Endothelial cell of umbilical vein (primary cell): Measurements from ENCODE around the gene EXD3. TPM values are rescaled to one million over a fixed set of nuclear protein-coding genes. Genes with fewer than 3 reads are reported as not detected.

Source experiments
- BruUV-seq: library from RNA; stranded (reverse); fragments of 400-500 nt; replicated peaks from 2 replicates; lab custom pipeline; 2021; lab: Mats Ljungman, UMichigan
- CTCF ChIA-PET: fragments of 300-600, 350-600 bp; sonication (Branson Sonifier 250); formaldehyde crosslinking; loops from one replicate; lab custom pipeline; 2021; ENCODE audit warnings: antibody characterized with exemption, inconsistent platforms; lab: Charles Lee
- POLR2A ChIA-PET: fragments of 300-600, 350-600 bp; sonication (Branson Sonifier 250); formaldehyde crosslinking; loops from one replicate; lab custom pipeline; 2021; ENCODE audit warnings: antibody characterized with exemption, inconsistent platforms; lab: Charles Lee
- DNase-seq: peaks from one replicate; pipeline ENCODE4 v3.0.0-alpha.2; 2011; ENCODE audit warnings: low read depth, low spot score
- FAIRE-seq: peaks from 2 replicates; lab custom pipeline; 2011; peaks lifted over from hg19 to GRCh38; lab: Jason Lieb, UNC
- H2AFZ ChIP-seq: 2 replicates; pipeline ENCODE4 v1.6.0; 2012; ENCODE audit warnings: low read depth, low read length, control low read depth, inconsistent platforms
- H3K27ac ChIP-seq: 2 replicates; pipeline ENCODE4 v1.5.1; 2011; ENCODE audit warnings: low read depth, mild to moderate bottlenecking, control low read depth, low read length, moderate library complexity; ENCODE audit not compliant: insufficient read depth
- H3K27me3 ChIP-seq, 2 experiments: 2 replicates each; pipeline versions ENCODE4 v1.6.0 to v1.6.1; 2011; ENCODE audit warnings: low read length in 2 of 2, mixed read lengths in 1 of 2; ENCODE audit not compliant: control insufficient read depth in 2 of 2, insufficient read depth in 2 of 2
- H3K36me3 ChIP-seq, 2 experiments: 2 replicates in 1 of 2; 3 replicates in 1 of 2; pipeline ENCODE4 v1.5.1; 2011; ENCODE audit warnings: low read length in 2 of 2, mild to moderate bottlenecking in 1 of 2, moderate library complexity in 1 of 2; ENCODE audit not compliant: control insufficient read depth in 2 of 2, insufficient read depth in 2 of 2; ENCODE audit errors: extremely low read depth in 1 of 2
- H3K4me1 ChIP-seq: 3 replicates; pipeline ENCODE4 v1.5.1; 2011; ENCODE audit warnings: mild to moderate bottlenecking, low read length; ENCODE audit not compliant: control insufficient read depth, insufficient read depth; ENCODE audit errors: extremely low read depth
- H3K4me2 ChIP-seq: 2 replicates; pipeline ENCODE4 v1.6.1; 2011; ENCODE audit warnings: low read length, control low read depth, mixed read lengths; ENCODE audit not compliant: insufficient read depth
- H3K4me3 ChIP-seq, 3 experiments: fragments of 200-600 bp in 1 of 3; sonication (generic), shearing (Covaris generic) in 1 of 3; replicated peaks in 1 of 3; 2 replicates each; pipeline ENCODE4 v1.5.1; 2011 to 2016; ENCODE audit warnings: control low read depth in 3 of 3, low read length in 3 of 3, mild to moderate bottlenecking in 2 of 3, inconsistent platforms in 1 of 3, low read depth in 1 of 3, moderate library complexity in 1 of 3; ENCODE audit not compliant: insufficient read depth in 1 of 3
- H3K79me2 ChIP-seq: 2 replicates; pipeline ENCODE4 v1.6.0; 2012; ENCODE audit warnings: low read length, inconsistent platforms; ENCODE audit not compliant: control insufficient read depth, insufficient read depth
- H3K9ac ChIP-seq: replicated peaks from 2 replicates; pipeline ENCODE3; 2011; ENCODE audit warnings: low read length, control low read depth; ENCODE audit not compliant: insufficient read depth; ENCODE audit errors: extremely low read depth
- H3K9me1 ChIP-seq: replicated peaks from 3 replicates; pipeline ENCODE4 v1.6.0; 2011; ENCODE audit warnings: mild to moderate bottlenecking, low read length; ENCODE audit not compliant: control insufficient read depth, insufficient read depth; ENCODE audit errors: extremely low read depth
- H3K9me3 ChIP-seq: replicated peaks from 2 replicates; pipeline ENCODE4 v1.5.1; 2012; ENCODE audit warnings: low read length, inconsistent platforms; ENCODE audit not compliant: control insufficient read depth, insufficient read depth
- H4K20me1 ChIP-seq: replicated peaks from 2 replicates; pipeline ENCODE3; 2011; ENCODE audit warnings: mild to moderate bottlenecking, low read length; ENCODE audit not compliant: control insufficient read depth, insufficient read depth; ENCODE audit errors: extremely low read depth
- EZH2 ChIP-seq: IDR thresholded peaks from 2 replicates; pipeline ENCODE4 v1.6.1; 2012; ENCODE audit warnings: borderline replicate concordance, low read depth, mild to moderate bottlenecking, moderate library complexity, low read length, inconsistent platforms; ENCODE audit not compliant: severe bottlenecking
- FOS ChIP-seq: IDR thresholded peaks from 2 replicates; pipeline ENCODE4 v1.6.1; 2011; ENCODE audit warnings: mild to moderate bottlenecking, low read length, moderate library complexity, borderline replicate concordance; ENCODE audit not compliant: insufficient read depth
- GATA2 ChIP-seq: IDR thresholded peaks from 2 replicates; pipeline ENCODE4 v1.7.0; 2011; ENCODE audit warnings: low read depth, mild to moderate bottlenecking, moderate library complexity, mixed read lengths, low read length; ENCODE audit not compliant: insufficient read length, insufficient read depth
- JUN ChIP-seq: IDR thresholded peaks from 2 replicates; pipeline ENCODE4 v1.6.1; 2011; ENCODE audit warnings: borderline replicate concordance, low read depth; ENCODE audit not compliant: insufficient read length, insufficient read depth
- MYC ChIP-seq: IDR thresholded peaks from one replicate; pipeline ENCODE4 v1.6.1; 2011; ENCODE audit warnings: mild to moderate bottlenecking, low read depth, low read length
- POLR2A ChIP-seq: IDR thresholded peaks from 2 replicates; pipeline ENCODE4 v1.6.1; 2012; ENCODE audit warnings: low read depth, mild to moderate bottlenecking, control low read depth, low read length
- POLR2AphosphoS5 ChIP-seq: IDR thresholded peaks from 2 replicates; pipeline ENCODE4 v1.6.1; 2012; ENCODE audit warnings: low read depth, mild to moderate bottlenecking, control low read depth, low read length, moderate library complexity; ENCODE audit not compliant: insufficient read depth
- dilution Hi-C: fragments of 300-500 bp; cut with MboI; formaldehyde crosslinking; loops from one replicate; pipeline ENCODE4 v1.15.0; 2019; ENCODE audit warnings: low sequenced_read_pairs; ENCODE audit not compliant: extremely low pct_ligation_motif_present
- intact Hi-C: fragments of 100-400 bp; cut with micrococcal nuclease; formaldehyde crosslinking; loops from one replicate; pipeline ENCODE4 v1.10.0; 2022
- polyA plus RNA-seq, 4 experiments: library from polyadenylated mRNA; depleted of rRNA in 3 of 4; stranded (reverse) in 3 of 4; unstranded in 1 of 4; fragments of >200 nt; gene quantifications; 2 replicates each; pipeline versions ENCODE4 v1.2.1 to v1.2.3, GENCODE V29; 2011 to 2012; ENCODE audit warnings: missing spikeins in 1 of 4
- total RNA-seq: library from RNA; stranded (reverse); gene quantifications from 2 replicates; pipeline ENCODE4 v1.2.3, GENCODE V29; 2021
- TF ChIP-seq, protein P1 (sequence below): IDR thresholded peaks from 2 replicates; pipeline ENCODE4 v1.6.1; 2011; ENCODE audit not compliant: insufficient read depth, insufficient read length
- TF ChIP-seq, protein P2 (sequence below), 2 donors: IDR thresholded peaks; 1 replicate in 1 of 2; 2 replicates in 1 of 2; pipeline ENCODE4 v1.5.1; 2011; ENCODE audit warnings: low read length in 2 of 2, mild to moderate bottlenecking in 2 of 2, moderate library complexity in 2 of 2, control low read depth in 1 of 2, inconsistent platforms in 1 of 2, low read depth in 1 of 2; ENCODE audit not compliant: insufficient read depth in 1 of 2; ENCODE audit errors: extremely low read depth in 1 of 2

The EXD3 gene
- total and polyA plus RNA-seq, 2 donors (not counting 3 experiments of a cell fraction or from before 2014, with no cell fraction given) = 17.7 to 30.3 TPM

DNA sequence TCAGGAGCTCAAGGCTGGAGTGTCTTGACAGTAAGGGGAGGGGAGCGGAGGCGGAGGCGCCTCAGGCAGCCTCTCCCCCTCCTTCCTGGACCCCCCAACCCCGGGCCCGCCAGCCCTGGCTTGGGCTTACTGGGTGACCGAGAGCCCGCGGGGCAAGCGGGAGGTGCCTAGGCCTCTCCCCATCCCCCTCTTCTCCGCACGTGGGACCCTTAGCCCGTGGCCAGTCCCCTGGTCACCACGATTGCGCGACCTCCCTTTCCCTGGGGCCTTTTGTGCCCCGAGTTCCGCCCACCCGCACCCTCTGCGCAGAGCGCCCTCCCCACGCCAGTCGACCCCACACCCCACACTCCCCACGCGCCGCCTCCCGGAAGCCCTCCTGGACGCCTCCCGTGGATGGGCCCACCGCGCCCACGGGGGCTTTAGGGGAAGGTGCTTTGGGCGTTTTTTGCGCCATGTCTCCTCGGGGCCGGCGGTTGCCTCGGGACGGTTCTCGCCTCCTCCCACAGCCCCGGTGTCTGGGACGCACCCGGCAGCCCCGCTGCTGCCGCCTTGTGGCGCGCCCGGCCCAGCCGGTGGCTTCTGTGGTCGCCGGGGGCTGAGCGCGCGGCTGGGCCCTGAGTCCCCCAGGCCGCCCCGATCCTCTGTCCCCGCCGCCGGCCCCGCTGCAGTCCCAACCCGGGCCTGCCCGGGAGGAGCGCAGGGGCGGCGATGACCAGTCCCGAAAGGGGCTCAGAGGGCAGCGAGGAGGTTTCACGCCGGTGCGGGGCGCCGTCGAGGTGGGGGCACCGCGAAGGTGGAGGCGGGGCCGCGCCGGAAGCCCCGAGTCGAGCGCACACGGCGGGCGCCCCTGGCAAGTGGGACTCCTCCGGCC lies 142.3 kb downstream of the EXD3 start:
- peaks cover 28% of the 10 kb centered on the region for H3K4me1 ChIP-seq
- DNase-seq = no peak
- dilution Hi-C loops (no loop called here), intact Hi-C loops (no loop called here)
- H4K20me1 ChIP-seq = no peaks in the 10 kb centered on the region
- no peak overlapping the region for H2AFZ ChIP-seq
- H3K9me1 ChIP-seq = no peaks in the 10 kb centered on the region
- POLR2A ChIA-PET = no interaction called here
- TF ChIP-seq MYC (no peak), FOS (no peak), GATA2 (no peak)
- H3K9me3 ChIP-seq = no peaks in the 10 kb centered on the region
- H3K9ac ChIP-seq = no peak overlapping the region
- no peak overlapping the region for H3K4me2 ChIP-seq
- H3K79me2 ChIP-seq = peaks cover 42% of the 10 kb centered on the region
- H3K27me3 ChIP-seq = no peaks in the 10 kb centered on the region
- CTCF ChIA-PET = interaction anchor here (0.9 to 1.3 kb wide), 3 partner anchors 19 to 44 kb away, joined by 4 read pairs; partner anchors contain the start of gene NRARP
- peaks cover 10% of the 10 kb centered on the region in 2 experiments for H3K36me3 ChIP-seq
- BruUV-seq = no TSS peak
- FAIRE-seq = no peak
- no peak overlapping the region for H3K4me3 ChIP-seq
- H3K27ac ChIP-seq = no peak overlapping the region

DNA sequence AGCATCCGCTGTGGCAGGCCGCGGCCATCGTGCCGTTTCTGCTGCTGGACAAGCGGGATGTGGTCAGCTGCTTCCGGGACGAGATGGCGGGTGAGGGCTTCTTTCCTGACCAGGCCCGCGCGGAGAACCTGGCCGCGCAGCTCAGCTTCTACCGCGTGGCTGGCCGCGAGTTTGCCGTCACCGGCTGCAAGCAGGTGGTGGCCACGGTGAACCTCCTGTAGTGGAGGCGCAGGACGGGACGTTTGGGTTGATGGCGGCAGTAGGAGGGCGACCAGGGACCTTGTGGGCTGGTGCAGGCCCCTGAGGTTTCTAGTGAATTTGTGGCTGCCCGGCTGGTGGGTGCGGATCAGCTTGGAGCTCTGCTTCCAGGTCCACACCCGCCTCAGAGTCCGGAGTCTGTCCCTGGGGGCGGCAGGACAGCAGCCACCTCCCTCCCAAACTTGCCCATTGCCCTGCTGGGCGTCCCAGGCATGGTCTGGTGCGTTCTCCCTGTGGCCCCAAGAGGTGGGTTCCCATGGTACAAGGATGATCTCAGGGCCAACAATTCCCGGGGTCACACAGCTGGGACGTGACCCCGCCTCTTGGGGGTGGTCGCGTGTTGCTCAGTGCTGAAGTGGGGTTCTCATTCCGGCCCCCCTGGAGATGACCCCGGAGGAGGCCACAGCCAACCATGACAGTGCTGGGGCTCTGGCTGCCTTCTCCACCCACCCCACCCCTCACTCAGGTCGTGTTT lies 143.1 kb downstream of the EXD3 start:
- ChIA-PET POLR2A (no interaction called here), CTCF (interaction anchor here (0.9 to 1.3 kb wide), 3 partner anchors 18 to 43 kb away, joined by 4 read pairs; partner anchors contain the start of gene NRARP)
- dilution Hi-C loops (no loop called here), intact Hi-C loops (no loop called here)
- TF ChIP-seq EZH2 (no peak), JUN (no peak), MYC (no peak), POLR2A (no peak), GATA2 (no peak), POLR2AphosphoS5 (no peak), FOS (no peak)
- TF ChIP-seq, protein P1, sequence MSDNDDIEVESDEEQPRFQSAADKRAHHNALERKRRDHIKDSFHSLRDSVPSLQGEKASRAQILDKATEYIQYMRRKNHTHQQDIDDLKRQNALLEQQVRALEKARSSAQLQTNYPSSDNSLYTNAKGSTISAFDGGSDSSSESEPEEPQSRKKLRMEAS = no peak
- TF ChIP-seq, protein P2, sequence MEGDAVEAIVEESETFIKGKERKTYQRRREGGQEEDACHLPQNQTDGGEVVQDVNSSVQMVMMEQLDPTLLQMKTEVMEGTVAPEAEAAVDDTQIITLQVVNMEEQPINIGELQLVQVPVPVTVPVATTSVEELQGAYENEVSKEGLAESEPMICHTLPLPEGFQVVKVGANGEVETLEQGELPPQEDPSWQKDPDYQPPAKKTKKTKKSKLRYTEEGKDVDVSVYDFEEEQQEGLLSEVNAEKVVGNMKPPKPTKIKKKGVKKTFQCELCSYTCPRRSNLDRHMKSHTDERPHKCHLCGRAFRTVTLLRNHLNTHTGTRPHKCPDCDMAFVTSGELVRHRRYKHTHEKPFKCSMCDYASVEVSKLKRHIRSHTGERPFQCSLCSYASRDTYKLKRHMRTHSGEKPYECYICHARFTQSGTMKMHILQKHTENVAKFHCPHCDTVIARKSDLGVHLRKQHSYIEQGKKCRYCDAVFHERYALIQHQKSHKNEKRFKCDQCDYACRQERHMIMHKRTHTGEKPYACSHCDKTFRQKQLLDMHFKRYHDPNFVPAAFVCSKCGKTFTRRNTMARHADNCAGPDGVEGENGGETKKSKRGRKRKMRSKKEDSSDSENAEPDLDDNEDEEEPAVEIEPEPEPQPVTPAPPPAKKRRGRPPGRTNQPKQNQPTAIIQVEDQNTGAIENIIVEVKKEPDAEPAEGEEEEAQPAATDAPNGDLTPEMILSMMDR (IDR thresholded peaks at IDR 0.05; ENCODE audit: extremely low read depth in 1 of 2, insufficient read depth in 1 of 2, low read depth in 1 of 2, low read length in 2 of 2) = no peak
- BruUV-seq = TSS peak; percentile 3
- no peak overlapping the region for H2AFZ ChIP-seq
- peaks cover 10% of the 10 kb centered on the region in 2 experiments for H3K36me3 ChIP-seq
- no peak overlapping the region for H3K27ac ChIP-seq
- H3K4me1 ChIP-seq = peaks cover 28% of the 10 kb centered on the region
- DNase-seq (no peak), FAIRE-seq (no peak)
- no peaks in the 10 kb centered on the region for H4K20me1 ChIP-seq
- H3K4me3 ChIP-seq = no peak overlapping the region
- no peak overlapping the region for H3K4me2 ChIP-seq
- peaks cover 42% of the 10 kb centered on the region for H3K79me2 ChIP-seq
- H3K27me3 ChIP-seq = no peaks in the 10 kb centered on the region
- H3K9me3 ChIP-seq = no peaks in the 10 kb centered on the region
- no peak overlapping the region for H3K9ac ChIP-seq
- H3K9me1 ChIP-seq = no peaks in the 10 kb centered on the region
